OCI-LY3 (cell line): ENCODE data around the gene IL17RB.

Source experiments
- CTCF ChIP-seq: fragments of 200-600, 300-600 bp; sonication (generic); IDR thresholded peaks from 2 replicates; pipeline ENCODE4 v1.5.1; 2014; ENCODE audit warnings: antibody characterized with exemption, low read length, low read depth
- EZH2phosphoT487 ChIP-seq: fragments of 200-600 bp; shearing (Covaris generic); IDR thresholded peaks from 2 replicates; pipeline ENCODE4 v1.6.1; 2018; ENCODE audit warnings: antibody characterized with exemption, mixed run types, low read depth

DNA sequence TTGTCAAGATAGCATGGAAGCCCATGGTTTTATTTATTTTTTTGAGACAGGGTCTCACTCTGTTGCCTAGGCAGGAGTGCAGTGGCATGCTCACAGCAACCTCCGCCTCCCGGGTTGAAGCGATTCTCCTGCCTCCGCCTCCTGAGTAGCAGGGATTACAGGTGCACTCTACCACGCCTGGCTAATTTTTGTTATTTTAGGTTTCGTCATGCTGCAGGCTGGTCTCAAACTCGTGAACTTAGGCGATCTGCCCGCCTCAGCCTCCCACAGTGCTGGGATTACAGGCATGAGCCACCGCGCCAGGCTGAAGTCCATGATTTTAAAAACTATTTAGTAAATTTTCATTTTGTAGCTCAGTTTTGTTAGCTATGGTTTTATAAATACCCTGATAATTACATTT is 38.3 kb downstream of the IL17RB start:
- TF ChIP-seq CTCF: no peak
- no peak for TF ChIP-seq EZH2phosphoT487
